Measurements from ENCODE around the gene LURAP1L. TPM values are rescaled to one million over a fixed set of nuclear protein-coding genes. Genes with fewer than 3 reads are reported as not detected.

The LURAP1L gene
- total and polyA plus RNA-seq, 2 donors (not counting 1 experiment from before 2014, with no cell fraction given), result 39.9 to 94.1 TPM

GRCh38 chr9:12785260-12785770 is 10.5 kb downstream of the LURAP1L start:
- TF ChIP-seq EZH2 (IDR thresholded peaks at IDR 0.05; ENCODE audit: low read length, missing control alignments) (no peak), CTCF (conservative IDR thresholded peaks at IDR 0.05 in 1 of 2, IDR thresholded peaks at IDR 0.05 in 1 of 2; ENCODE audit: low read depth in 1 of 2, low read length in 2 of 2) (no peak)
- peak overlapping the region in 2 of 4 experiments; percentile 17 to 29 for H3K4me3 ChIP-seq (replicated peaks in 1 of 4; ENCODE audit: control extremely low read depth in 1 of 4, insufficient read depth in 1 of 4, low read depth in 3 of 4, low read length in 4 of 4)
- no peaks in the 10 kb centered on the region for H4K20me1 ChIP-seq (ENCODE audit: control insufficient read depth, extremely low read depth, insufficient read depth, low read length)
- no peak overlapping the region for H2AFZ ChIP-seq (ENCODE audit: low read length)
- H3K27me3 ChIP-seq (ENCODE audit: control insufficient read depth, insufficient read depth, low read length), result no peaks in the 10 kb centered on the region
- H3K9ac ChIP-seq (ENCODE audit: insufficient read depth, low read length), result peak overlapping the region; percentile 52
- H3K4me2 ChIP-seq (ENCODE audit: extremely low read depth, insufficient read depth, low read length), result peak overlapping the region; percentile 69
- H3K79me2 ChIP-seq (ENCODE audit: control insufficient read depth, insufficient read depth, low read length), result peaks cover 61% of the 10 kb centered on the region
- no peaks in the 10 kb centered on the region for H3K9me3 ChIP-seq (ENCODE audit: control insufficient read depth, insufficient read depth, low read depth, low read length)
- H3K27ac ChIP-seq (ENCODE audit: insufficient read depth, low read length), result peak overlapping the region; percentile 92
- peaks cover 21% of the 10 kb centered on the region for H3K4me1 ChIP-seq (ENCODE audit: control insufficient read depth, extremely low read depth, insufficient read depth, low read length)
- H3K36me3 ChIP-seq (ENCODE audit: control insufficient read depth, insufficient read depth, low read length), result no peaks in the 10 kb centered on the region
- DNase-seq (ENCODE audit: low read depth in 2 of 2), result peak; percentile 54 to 74

GRCh38 chr9:12785941-12786340 is 11.1 kb downstream of the LURAP1L start:
- no peak for DNase-seq (ENCODE audit: low read depth in 2 of 2)
- H3K9ac ChIP-seq (ENCODE audit: insufficient read depth, low read length), result no peak overlapping the region
- no peaks in the 10 kb centered on the region for H3K27me3 ChIP-seq (ENCODE audit: control insufficient read depth, insufficient read depth, low read length)
- no peak overlapping the region for H2AFZ ChIP-seq (ENCODE audit: low read length)
- peak overlapping the region in 1 of 4 experiments; percentile 29 for H3K4me3 ChIP-seq (replicated peaks in 1 of 4; ENCODE audit: control extremely low read depth in 1 of 4, insufficient read depth in 1 of 4, low read depth in 3 of 4, low read length in 4 of 4)
- H3K79me2 ChIP-seq (ENCODE audit: control insufficient read depth, insufficient read depth, low read length), result peaks cover 63% of the 10 kb centered on the region
- H3K27ac ChIP-seq (ENCODE audit: insufficient read depth, low read length), result peak overlapping the region; percentile 92
- H4K20me1 ChIP-seq (ENCODE audit: control insufficient read depth, extremely low read depth, insufficient read depth, low read length), result no peaks in the 10 kb centered on the region
- H3K36me3 ChIP-seq (ENCODE audit: control insufficient read depth, insufficient read depth, low read length), result no peaks in the 10 kb centered on the region
- H3K9me3 ChIP-seq (ENCODE audit: control insufficient read depth, insufficient read depth, low read depth, low read length), result no peaks in the 10 kb centered on the region
- no peak overlapping the region for H3K4me2 ChIP-seq (ENCODE audit: extremely low read depth, insufficient read depth, low read length)
- H3K4me1 ChIP-seq (ENCODE audit: control insufficient read depth, extremely low read depth, insufficient read depth, low read length), result peaks cover 22% of the 10 kb centered on the region
- TF ChIP-seq CTCF (conservative IDR thresholded peaks at IDR 0.05 in 1 of 2, IDR thresholded peaks at IDR 0.05 in 1 of 2; ENCODE audit: low read depth in 1 of 2, low read length in 2 of 2) (no peak), EZH2 (IDR thresholded peaks at IDR 0.05; ENCODE audit: low read length, missing control alignments) (no peak)

- H3K79me2 ChIP-seq (ENCODE audit: control insufficient read depth, insufficient read depth, low read length), result peaks cover 62% of the 10 kb centered on the region
- H3K4me3 ChIP-seq (replicated peaks in 1 of 4; ENCODE audit: control extremely low read depth in 1 of 4, insufficient read depth in 1 of 4, low read depth in 3 of 4, low read length in 4 of 4), result peak overlapping the region in 1 of 4 experiments; percentile 3
- no peak overlapping the region for H3K9ac ChIP-seq (ENCODE audit: insufficient read depth, low read length)
- H3K36me3 ChIP-seq (ENCODE audit: control insufficient read depth, insufficient read depth, low read length), result no peaks in the 10 kb centered on the region
- H2AFZ ChIP-seq (ENCODE audit: low read length), result no peak overlapping the region
- no peaks in the 10 kb centered on the region for H4K20me1 ChIP-seq (ENCODE audit: control insufficient read depth, extremely low read depth, insufficient read depth, low read length)
- H3K9me3 ChIP-seq (ENCODE audit: control insufficient read depth, insufficient read depth, low read depth, low read length), result no peaks in the 10 kb centered on the region
- peak overlapping the region; percentile 26 for H3K4me2 ChIP-seq (ENCODE audit: extremely low read depth, insufficient read depth, low read length)
- TF ChIP-seq EZH2 (IDR thresholded peaks at IDR 0.05; ENCODE audit: low read length, missing control alignments), result no peak
- no peak for TF ChIP-seq CTCF (conservative IDR thresholded peaks at IDR 0.05 in 1 of 2, IDR thresholded peaks at IDR 0.05 in 1 of 2; ENCODE audit: low read depth in 1 of 2, low read length in 2 of 2)
- peak in 1 of 2 donors; percentile 50 for DNase-seq (ENCODE audit: low read depth in 2 of 2)
- no peaks in the 10 kb centered on the region for H3K27me3 ChIP-seq (ENCODE audit: control insufficient read depth, insufficient read depth, low read length)
- H3K27ac ChIP-seq (ENCODE audit: insufficient read depth, low read length), result no peak overlapping the region
- H3K4me1 ChIP-seq (ENCODE audit: control insufficient read depth, extremely low read depth, insufficient read depth, low read length), result peaks cover 28% of the 10 kb centered on the region
Measured at GRCh38 chr9:12790001-12790400, 15.2 kb downstream of the LURAP1L start.
